Fibroblast of skin of right biceps (primary cell): ENCODE measurements around the gene DMBT1.

Experiments used
- DNase-seq: peaks from one replicate; pipeline ENCODE4 v3.0.0-alpha.2; 2013

The DMBT1 gene

GRCh38 chr10:122560279-122560804, at the start of gene DMBT1:
Gene DMBT1, plus strand, starts transcription at chr10:122560754. Its CDS starts 17 bp downstream, at chr10:122560771.
- no peak for DNase-seq

GRCh38 chr10:122513053-122513452, 47.5 kb upstream of the DMBT1 start:
- no peak for DNase-seq

GRCh38 chr10:122514045-122514840, 46.3 kb upstream of the DMBT1 start:
- peak; percentile 58 for DNase-seq

- no peak for DNase-seq
Measured at GRCh38 chr10:122515022-122515424, 45.5 kb upstream of the DMBT1 start.

- DNase-seq = peak; percentile 42
Measured at GRCh38 chr10:122515588-122516231, 44.8 kb upstream of the DMBT1 start.

GRCh38 chr10:122516734-122517133, 43.8 kb upstream of the DMBT1 start:
- no peak for DNase-seq

- DNase-seq = no peak
Measured at GRCh38 chr10:122519144-122519543, 41.4 kb upstream of the DMBT1 start.

GRCh38 chr10:122519873-122520272, 40.7 kb upstream of the DMBT1 start:
- DNase-seq = no peak

GRCh38 chr10:122521011-122521410, 39.5 kb upstream of the DMBT1 start:
- DNase-seq = no peak

- DNase-seq = no peak
Measured at GRCh38 chr10:122524811-122525210, 35.7 kb upstream of the DMBT1 start.

GRCh38 chr10:122525788-122526187, 34.8 kb upstream of the DMBT1 start:
- no peak for DNase-seq

GRCh38 chr10:122526892-122527291, 33.7 kb upstream of the DMBT1 start:
- DNase-seq = no peak

GRCh38 chr10:122530177-122530576, 30.4 kb upstream of the DMBT1 start:
- DNase-seq = no peak

- DNase-seq = no peak
Measured at GRCh38 chr10:122531261-122531660, 29.3 kb upstream of the DMBT1 start.

- no peak for DNase-seq
Measured at GRCh38 chr10:122531939-122532338, 28.6 kb upstream of the DMBT1 start.

- DNase-seq = no peak
Measured at GRCh38 chr10:122532601-122533296, 27.8 kb upstream of the DMBT1 start.

GRCh38 chr10:122537545-122537944, 23.0 kb upstream of the DMBT1 start:
- DNase-seq = no peak

- no peak for DNase-seq
Measured at GRCh38 chr10:122541541-122542002, 19.0 kb upstream of the DMBT1 start.

- no peak for DNase-seq
Measured at GRCh38 chr10:122543676-122544445, 16.7 kb upstream of the DMBT1 start.

GRCh38 chr10:122544493-122544892, 16.1 kb upstream of the DMBT1 start:
- DNase-seq = no peak

GRCh38 chr10:122546242-122546641, 14.3 kb upstream of the DMBT1 start:
- no peak for DNase-seq

GRCh38 chr10:122548407-122549085, 12.0 kb upstream of the DMBT1 start:
- no peak for DNase-seq
